ENCODE measurements around the gene ASXL2. TPM values are rescaled to one million over a fixed set of nuclear protein-coding genes. Genes with fewer than 3 reads are reported as not detected.
"Not testable (repeated sequence)": the region's sequence is repeated elsewhere in the genome, so short reads cannot be mapped to it uniquely, and the experiment has no call there.

ASXL2 gene
- total RNA-seq, 4 donors from 2014 or later = 12.5 to 24.5 (median 21.0) TPM

DNA sequence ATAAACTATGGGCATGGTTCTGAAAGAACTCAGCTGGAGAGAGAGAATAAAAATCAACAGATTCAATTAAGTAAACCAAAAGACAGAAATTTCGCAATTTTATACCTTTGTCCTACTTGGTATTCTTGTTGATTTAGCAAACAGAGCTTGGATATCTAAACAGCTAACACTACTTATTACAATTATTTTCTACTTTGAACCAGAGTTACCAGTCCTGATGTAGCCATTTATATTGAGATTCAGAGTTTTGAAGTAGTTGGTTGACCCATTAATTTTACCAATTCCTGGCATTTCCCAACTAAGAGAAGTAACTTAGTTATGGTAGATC, 48.9 kb downstream of the ASXL2 start:
- no peaks in the 10 kb centered on the region for H3K9me3 ChIP-seq
- no peaks in the 10 kb centered on the region for H3K36me3 ChIP-seq
- no peak for DNase-seq
- intact Hi-C loops (cut with DNase I; ENCODE audit: low total_unique reads) = no loop called here
- no peak for ATAC-seq
- TF ChIP-seq, protein P1, sequence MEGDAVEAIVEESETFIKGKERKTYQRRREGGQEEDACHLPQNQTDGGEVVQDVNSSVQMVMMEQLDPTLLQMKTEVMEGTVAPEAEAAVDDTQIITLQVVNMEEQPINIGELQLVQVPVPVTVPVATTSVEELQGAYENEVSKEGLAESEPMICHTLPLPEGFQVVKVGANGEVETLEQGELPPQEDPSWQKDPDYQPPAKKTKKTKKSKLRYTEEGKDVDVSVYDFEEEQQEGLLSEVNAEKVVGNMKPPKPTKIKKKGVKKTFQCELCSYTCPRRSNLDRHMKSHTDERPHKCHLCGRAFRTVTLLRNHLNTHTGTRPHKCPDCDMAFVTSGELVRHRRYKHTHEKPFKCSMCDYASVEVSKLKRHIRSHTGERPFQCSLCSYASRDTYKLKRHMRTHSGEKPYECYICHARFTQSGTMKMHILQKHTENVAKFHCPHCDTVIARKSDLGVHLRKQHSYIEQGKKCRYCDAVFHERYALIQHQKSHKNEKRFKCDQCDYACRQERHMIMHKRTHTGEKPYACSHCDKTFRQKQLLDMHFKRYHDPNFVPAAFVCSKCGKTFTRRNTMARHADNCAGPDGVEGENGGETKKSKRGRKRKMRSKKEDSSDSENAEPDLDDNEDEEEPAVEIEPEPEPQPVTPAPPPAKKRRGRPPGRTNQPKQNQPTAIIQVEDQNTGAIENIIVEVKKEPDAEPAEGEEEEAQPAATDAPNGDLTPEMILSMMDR (IDR thresholded peaks at IDR 0.05 in 4 of 5, conservative IDR thresholded peaks at IDR 0.05 in 1 of 5) = no peak
- no peak for TF ChIP-seq POLR2A (IDR thresholded peaks at IDR 0.05)
- H3K27me3 ChIP-seq = no peaks in the 10 kb centered on the region
- no peak overlapping the region for H3K4me3 ChIP-seq
- H3K27ac ChIP-seq = no peak overlapping the region
- peaks cover 15 to 23% of the 10 kb centered on the region in 2 donors for H3K4me1 ChIP-seq
- in situ Hi-C loops (cut with MboI; ENCODE audit: low sequenced_read_pairs in 4 of 4) = no loop called here

DNA sequence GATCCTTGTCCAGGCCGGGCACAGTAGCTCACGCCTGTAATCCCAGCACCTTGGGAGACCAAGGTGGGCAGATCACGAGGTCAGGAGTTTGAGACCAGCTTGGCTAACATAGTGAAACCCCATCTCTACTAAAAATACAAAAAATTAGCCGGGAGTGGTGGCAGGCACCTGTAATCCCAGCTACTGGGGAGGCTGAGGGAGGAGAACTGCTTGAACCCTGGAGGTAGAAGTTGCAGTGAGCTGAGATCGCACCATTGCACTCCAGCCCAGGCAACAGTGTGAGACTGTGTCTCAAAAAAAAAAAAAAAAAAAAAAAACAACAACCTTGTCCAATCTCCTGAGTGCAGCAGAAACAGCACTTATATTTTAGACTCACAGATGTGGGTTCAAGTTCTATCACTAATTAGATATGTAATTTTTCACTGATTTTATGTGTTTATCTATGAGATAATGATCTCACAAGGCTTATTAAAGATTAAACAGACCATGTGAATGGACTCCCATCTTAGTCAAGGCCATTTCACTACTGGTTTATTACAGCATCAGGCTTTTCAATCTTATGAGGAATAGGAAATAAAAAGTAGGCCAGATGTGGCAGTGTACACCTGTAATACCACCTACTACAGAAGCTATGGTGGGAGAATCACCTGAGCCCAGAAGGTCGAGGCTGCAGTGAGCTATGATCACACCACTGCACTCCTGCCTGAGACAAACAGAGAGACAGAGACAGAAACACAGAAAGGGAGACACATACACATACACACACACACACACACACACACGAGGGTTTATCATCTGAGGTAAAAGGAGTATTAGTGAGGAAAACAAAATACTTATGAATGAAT, 49.5 kb downstream of the ASXL2 start:
- H3K27ac ChIP-seq; H3K9me3 ChIP-seq; in situ Hi-C loops (cut with MboI; ENCODE audit: low sequenced_read_pairs in 4 of 4); ATAC-seq; H3K4me3 ChIP-seq; DNase-seq; intact Hi-C loops (cut with DNase I; ENCODE audit: low total_unique reads); H3K27me3 ChIP-seq; H3K36me3 ChIP-seq: not testable (repeated sequence)
- H3K4me1 ChIP-seq = peaks cover 15 to 21% of the 10 kb centered on the region in 2 donors

DNA sequence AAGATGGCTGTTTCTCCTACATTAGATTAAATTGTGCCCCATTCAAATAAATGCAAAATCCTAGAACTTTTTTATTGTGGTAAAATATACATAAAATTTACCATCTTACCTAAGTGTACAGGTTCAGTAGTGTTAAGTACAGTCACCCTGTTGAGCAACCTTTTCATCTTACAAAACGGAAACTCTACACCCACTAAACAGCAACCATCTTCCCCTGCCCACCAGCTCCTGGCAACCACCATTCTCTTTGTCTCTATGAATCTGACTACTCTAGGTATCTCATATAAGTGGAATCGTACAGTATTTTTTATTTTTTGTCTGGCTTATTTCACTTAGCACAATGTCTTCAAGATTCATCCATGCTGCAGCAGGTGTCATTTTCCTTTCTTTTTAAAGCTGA, 53.0 kb downstream of the ASXL2 start:
- Histone ChIP-seq H3K36me3 (no peaks in the 10 kb centered on the region), H3K27me3 (no peaks in the 10 kb centered on the region), H3K9me3 (no peaks in the 10 kb centered on the region), H3K4me1 (peaks cover 15 to 21% of the 10 kb centered on the region in 2 donors), H3K27ac (no peak overlapping the region), H3K4me3 (no peak overlapping the region)
- in situ Hi-C loops (cut with MboI; ENCODE audit: low sequenced_read_pairs in 4 of 4) = no loop called here
- peak in 1 of 2 donors; percentile 22 for DNase-seq
- ATAC-seq = peak in 1 of 2 donors; percentile 87
- TF ChIP-seq POLR2A (IDR thresholded peaks at IDR 0.05) = no peak
- TF ChIP-seq, protein P1 (IDR thresholded peaks at IDR 0.05 in 4 of 5, conservative IDR thresholded peaks at IDR 0.05 in 1 of 5) = no peak
- intact Hi-C loops (cut with DNase I; ENCODE audit: low total_unique reads) = no loop called here

DNA sequence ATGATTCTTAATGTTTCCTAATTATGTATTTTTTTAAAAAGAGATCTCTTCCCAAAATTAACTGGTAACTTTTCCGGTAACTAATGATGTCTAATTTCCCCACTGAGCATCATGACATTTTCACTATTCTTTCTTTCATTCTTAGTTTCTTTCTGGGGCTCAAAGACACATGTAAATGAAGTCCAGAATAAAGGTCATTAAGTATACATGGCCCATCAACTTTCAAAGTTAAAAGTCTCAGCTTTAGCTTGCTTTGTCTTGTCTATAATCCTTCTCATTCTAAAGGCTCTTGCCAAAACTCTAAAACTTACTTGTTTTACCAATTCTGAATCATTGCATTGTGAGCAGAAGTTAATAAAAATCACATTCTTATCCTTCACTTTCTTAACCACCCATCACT, 53.6 kb downstream of the ASXL2 start:
- H3K36me3 ChIP-seq = no peaks in the 10 kb centered on the region
- in situ Hi-C loops (cut with MboI; ENCODE audit: low sequenced_read_pairs in 4 of 4) (no loop called here), intact Hi-C loops (cut with DNase I; ENCODE audit: low total_unique reads) (no loop called here)
- no peak for DNase-seq
- no peaks in the 10 kb centered on the region for H3K9me3 ChIP-seq
- no peaks in the 10 kb centered on the region for H3K27me3 ChIP-seq
- TF ChIP-seq POLR2A (IDR thresholded peaks at IDR 0.05) = no peak
- TF ChIP-seq, protein P1 (IDR thresholded peaks at IDR 0.05 in 4 of 5, conservative IDR thresholded peaks at IDR 0.05 in 1 of 5) = no peak
- no peak overlapping the region for H3K27ac ChIP-seq
- ATAC-seq = no peak
- H3K4me1 ChIP-seq = peaks cover 15 to 21% of the 10 kb centered on the region in 2 donors
- no peak overlapping the region for H3K4me3 ChIP-seq

DNA sequence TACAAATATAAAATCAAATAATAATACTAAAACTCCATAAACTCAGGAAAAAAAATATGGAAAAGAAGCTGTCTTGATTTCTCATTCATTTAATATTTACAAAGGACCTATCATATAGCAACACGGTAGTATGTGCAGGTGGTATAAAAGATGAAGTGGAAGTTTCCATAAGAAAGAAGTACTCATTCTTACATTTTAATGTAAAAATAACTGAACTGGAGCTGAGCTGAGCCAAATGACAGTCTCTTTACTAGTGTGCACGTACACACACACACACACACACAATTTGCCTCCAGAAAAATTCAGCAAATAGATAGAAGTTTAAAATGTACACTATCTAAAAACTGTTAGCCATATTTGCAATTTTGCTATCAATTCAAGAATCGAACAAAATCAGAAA, 54.1 kb downstream of the ASXL2 start:
- Histone ChIP-seq H3K27me3 (no peaks in the 10 kb centered on the region), H3K36me3 (no peaks in the 10 kb centered on the region), H3K9me3 (no peaks in the 10 kb centered on the region), H3K27ac (no peak overlapping the region), H3K4me3 (no peak overlapping the region), H3K4me1 (peaks cover 15 to 18% of the 10 kb centered on the region in 2 donors)
- intact Hi-C loops (cut with DNase I; ENCODE audit: low total_unique reads) (no loop called here), in situ Hi-C loops (cut with MboI; ENCODE audit: low sequenced_read_pairs in 4 of 4) (no loop called here)
- DNase-seq = no peak
- ATAC-seq = no peak
- TF ChIP-seq POLR2A (IDR thresholded peaks at IDR 0.05) = no peak
- TF ChIP-seq, protein P1 (IDR thresholded peaks at IDR 0.05 in 4 of 5, conservative IDR thresholded peaks at IDR 0.05 in 1 of 5) = no peak
